T-cell (primary cell): ENCODE data around the gene MZT1. TPM values are rescaled to one million over a fixed set of nuclear protein-coding genes. Genes with fewer than 3 reads are reported as not detected.

ENCODE experiments used
- ATAC-seq, 4 experiments: fragments of 200-7000 bp in 3 of 4; fragments of 150-1000 bp in 1 of 4; cut with Tn5 transposase; replicated peaks in 1 of 4; 1 replicate in 3 of 4; 2 replicates in 1 of 4; pipeline ENCODE4 v1.10.0; 2021; ENCODE audit warnings: moderate library complexity in 3 of 4, mild to moderate bottlenecking in 2 of 4, moderate number of reproducible peaks in 1 of 4
- CTCF ChIA-PET, 2 donors: fragments of 300-600 bp; sonication (Branson Sonifier 250); formaldehyde crosslinking; loops; one replicate each; lab custom pipeline; 2022; ENCODE audit warnings: antibody characterized with exemption in 2 of 2; lab: Charles Lee
- POLR2A ChIA-PET, 2 donors: fragments of 300-600 bp; sonication (Branson Sonifier 250); formaldehyde crosslinking; loops; one replicate each; lab custom pipeline; 2022; ENCODE audit warnings: antibody characterized with exemption in 2 of 2; lab: Charles Lee
- DNase-seq, 35 experiments: peaks; one replicate each; pipeline versions ENCODE4 v3.0.0 to v3.0.0-alpha.2; 2013 to 2023
- H3K27ac ChIP-seq: one replicate; pipeline ENCODE4 v1.5.1; 2013; ENCODE audit warnings: low read length
- H3K27me3 ChIP-seq, 2 experiments: replicated peaks in 1 of 2; 1 replicate in 1 of 2; 2 replicates in 1 of 2; pipeline versions ENCODE4 v1.6.1 to v1.7.0; 2013; ENCODE audit warnings: low read length in 1 of 2, mixed read lengths in 1 of 2; ENCODE audit not compliant: control insufficient read depth in 2 of 2, insufficient read depth in 2 of 2; ENCODE audit errors: extremely low read depth in 1 of 2
- H3K36me3 ChIP-seq, 2 donors: 1 replicate in 1 of 2; 2 replicates in 1 of 2; pipeline versions ENCODE4 v1.6.1 to v1.7.0; 2013; ENCODE audit warnings: low read length in 1 of 2; ENCODE audit not compliant: control insufficient read depth in 2 of 2, insufficient read depth in 1 of 2; ENCODE audit errors: extremely low read depth in 1 of 2
- H3K4me1 ChIP-seq, 2 experiments: 1 replicate in 1 of 2; 2 replicates in 1 of 2; pipeline versions ENCODE4 v1.6.1 to v1.7.0; 2013; ENCODE audit warnings: low read length in 2 of 2, mixed read lengths in 1 of 2; ENCODE audit not compliant: insufficient read depth in 2 of 2, control insufficient read depth in 1 of 2; ENCODE audit errors: extremely low read depth in 1 of 2
- H3K4me3 ChIP-seq, 2 donors: 1 replicate in 1 of 2; 2 replicates in 1 of 2; pipeline versions ENCODE4 v1.5.1 to v1.7.0; 2013; ENCODE audit warnings: mild to moderate bottlenecking in 2 of 2, low read length in 1 of 2, moderate library complexity in 1 of 2; ENCODE audit not compliant: control insufficient read depth in 1 of 2; ENCODE audit errors: extremely low read depth in 1 of 2
- H3K9me3 ChIP-seq: 2 replicates; pipeline ENCODE4 v1.7.0; 2013
- H3K27ac Mint-ChIP-seq, 2 donors: one replicate each; pipeline ENCODE4 v1.8.0; 2020 to 2021; ENCODE audit warnings: mild to moderate bottlenecking in 2 of 2, mixed read lengths in 2 of 2
- H3K27me3 Mint-ChIP-seq, 2 donors: one replicate each; pipeline ENCODE4 v1.8.0; 2021 to 2022; ENCODE audit warnings: mixed read lengths in 2 of 2
- H3K36me3 Mint-ChIP-seq: one replicate; pipeline ENCODE4 v1.8.0; 2021; ENCODE audit warnings: mixed read lengths
- H3K4me1 Mint-ChIP-seq, 3 donors: one replicate each; pipeline ENCODE4 v1.8.0; 2020 to 2022; ENCODE audit warnings: mixed read lengths in 3 of 3, mild to moderate bottlenecking in 1 of 3
- H3K4me3 Mint-ChIP-seq, 3 donors: one replicate each; pipeline ENCODE4 v1.8.0; 2020 to 2022; ENCODE audit warnings: mild to moderate bottlenecking in 3 of 3, mixed read lengths in 3 of 3, moderate library complexity in 3 of 3
- H3K9me3 Mint-ChIP-seq, 3 donors: one replicate each; pipeline ENCODE4 v1.8.0; 2020 to 2022; ENCODE audit warnings: mixed read lengths in 3 of 3
- WGBS: methylation state at CpG from one replicate; pipeline ENCODE4 v1.1.5; 2013; ENCODE audit warnings: missing lambda C conversion rate; ENCODE audit not compliant: insufficient coverage; 5-methylcytosine and 5-hydroxymethylcytosine counted together
- total RNA-seq, 35 experiments: library from RNA in 6 of 35; stranded (reverse) in 6 of 35; fragments of 120-200 nt in 1 of 35; gene quantifications; one replicate each; pipeline versions ENCODE4 v1.2.1 to v1.2.4 and lab custom pipeline; 2013 to 2026

The MZT1 gene
- total RNA-seq, 5 donors from 2014 or later (not counting 1 experiment from before 2014, with no cell fraction given), result 4.8 to 7.1 (median 6.1) TPM

DNA sequence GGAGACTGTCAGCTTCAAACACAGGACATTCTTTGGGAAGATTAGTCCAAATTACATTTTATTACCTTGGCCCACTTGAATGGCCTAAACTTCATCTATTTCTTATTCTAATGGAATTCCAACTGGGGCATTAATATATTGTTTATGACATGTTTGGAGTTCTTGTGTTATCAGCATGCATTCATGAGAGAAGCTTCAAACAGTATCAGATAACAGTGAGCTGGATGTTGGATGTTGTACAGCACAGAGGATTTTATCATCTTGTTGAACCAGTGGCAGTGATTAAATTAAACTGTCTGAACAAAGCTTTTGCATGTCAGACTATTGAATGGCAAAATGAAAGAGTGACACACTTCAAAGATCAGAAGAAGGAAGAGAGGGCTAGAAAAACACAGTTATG, 50.0 kb downstream of the MZT1 start:
- CTCF ChIA-PET, result no interaction called here
- H3K27me3 Mint-ChIP-seq, result peaks cover 3 to 7% of the 10 kb centered on the region in 2 donors
- Histone ChIP-seq H3K9me3 (no peaks in the 10 kb centered on the region), H3K36me3 (no peaks in the 10 kb centered on the region), H3K4me1 (no peaks in the 10 kb centered on the region), H3K27ac (no peak overlapping the region), H3K27me3 (peaks cover 0 to 2% of the 10 kb centered on the region in 2 experiments), H3K4me3 (no peak overlapping the region)
- no peaks in the 10 kb centered on the region for H3K9me3 Mint-ChIP-seq
- H3K36me3 Mint-ChIP-seq, result no peaks in the 10 kb centered on the region
- DNase-seq (no peak), ATAC-seq (no peak)
- H3K4me3 Mint-ChIP-seq, result no peak overlapping the region
- H3K4me1 Mint-ChIP-seq, result no peaks in the 10 kb centered on the region
- POLR2A ChIA-PET, result interaction anchor here in 1 of 2 donors (0.6 kb wide), 1 partner anchor 74 kb away, joined by 3 read pairs; no protein-coding TSS in a partner anchor
- H3K27ac Mint-ChIP-seq, result no peak overlapping the region

DNA sequence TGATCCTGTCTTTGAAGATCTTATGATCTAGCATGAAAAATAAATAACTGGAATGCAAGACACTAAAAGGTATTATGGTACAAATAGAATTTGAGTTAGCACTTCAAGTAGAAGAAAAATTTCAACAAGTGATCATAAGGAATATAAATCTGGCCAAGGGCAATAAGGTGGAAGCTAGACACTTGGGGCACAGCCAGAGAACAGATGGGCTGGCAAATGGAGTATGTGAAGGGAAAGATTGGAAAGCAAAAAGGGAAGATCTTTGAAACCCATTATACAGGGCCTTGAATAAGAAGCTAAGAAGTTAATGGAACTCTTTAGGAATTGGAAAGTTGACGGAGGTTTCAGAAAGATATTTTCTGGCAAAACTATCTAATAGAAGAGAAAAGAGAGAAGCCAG, 61.0 kb downstream of the MZT1 start:
- Histone ChIP-seq H3K4me3 (no peak overlapping the region), H3K4me1 (no peaks in the 10 kb centered on the region), H3K27me3 (peaks cover 0 to 3% of the 10 kb centered on the region in 2 experiments), H3K27ac (no peak overlapping the region), H3K9me3 (no peaks in the 10 kb centered on the region), H3K36me3 (no peaks in the 10 kb centered on the region)
- H3K4me3 Mint-ChIP-seq, result no peak overlapping the region
- DNase-seq, result no peak
- H3K4me1 Mint-ChIP-seq, result no peaks in the 10 kb centered on the region
- H3K9me3 Mint-ChIP-seq, result no peaks in the 10 kb centered on the region
- WGBS, result no CpG with 5 or more reads among the region's 1 CpG
- H3K27ac Mint-ChIP-seq, result no peak overlapping the region
- CTCF ChIA-PET, result interaction anchor here in 1 of 2 donors (0.6 kb wide), 1 partner anchor 70 kb away, joined by 3 read pairs; no protein-coding TSS in a partner anchor
- POLR2A ChIA-PET, result no interaction called here
- peaks cover 2 to 11% of the 10 kb centered on the region in 2 donors for H3K27me3 Mint-ChIP-seq
- ATAC-seq, result no peak
- no peaks in the 10 kb centered on the region for H3K36me3 Mint-ChIP-seq

DNA sequence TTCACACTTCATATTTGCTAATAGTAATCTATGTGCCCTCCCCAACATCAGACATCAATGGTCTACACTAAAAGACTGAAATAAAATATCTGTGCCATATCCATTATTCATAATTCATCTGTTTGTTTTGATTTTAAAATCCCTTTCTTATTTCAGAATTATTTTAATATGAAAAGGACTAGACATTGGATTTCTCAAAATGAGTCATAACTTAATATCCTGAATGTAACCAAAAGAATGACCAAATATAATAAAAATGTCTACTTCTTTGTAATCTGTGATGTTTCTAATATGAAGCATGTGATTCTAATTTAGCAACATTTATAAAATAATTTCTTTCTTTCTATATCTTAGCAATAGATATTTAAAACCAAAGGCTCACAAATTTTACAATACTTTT, 64.9 kb downstream of the MZT1 start:
- Histone ChIP-seq H3K9me3 (no peaks in the 10 kb centered on the region), H3K27ac (no peak overlapping the region), H3K27me3 (no peaks in the 10 kb centered on the region), H3K4me3 (no peak overlapping the region), H3K36me3 (no peaks in the 10 kb centered on the region), H3K4me1 (no peaks in the 10 kb centered on the region)
- CTCF ChIA-PET, result no interaction called here
- no peak for ATAC-seq
- Mint-ChIP-seq H3K36me3 (no peaks in the 10 kb centered on the region), H3K9me3 (no peaks in the 10 kb centered on the region), H3K27me3 (peaks cover 8 to 18% of the 10 kb centered on the region in 2 donors), H3K4me1 (no peaks in the 10 kb centered on the region), H3K27ac (no peak overlapping the region), H3K4me3 (no peak overlapping the region)
- POLR2A ChIA-PET, result no interaction called here
- no peak for DNase-seq

Other genes with a start within 250 kb of the MZT1 start
- 1 to 10 TPM; 3.2 to 6.8 (median 5.2) TPM for gene BORA, start 294 bp upstream of the MZT1 start, total RNA-seq
- 10 to 100 TPM; 30.4 to 37.5 (median 36.8) TPM for gene DIS3, start 54.3 kb upstream of the MZT1 start, total RNA-seq
- 10 to 100 TPM; 29.4 to 36.5 (median 34.8) TPM for gene PIBF1, start 54.5 kb upstream of the MZT1 start, total RNA-seq